ENCODE data around the gene MRPL34.

The MRPL34 gene

DNA sequence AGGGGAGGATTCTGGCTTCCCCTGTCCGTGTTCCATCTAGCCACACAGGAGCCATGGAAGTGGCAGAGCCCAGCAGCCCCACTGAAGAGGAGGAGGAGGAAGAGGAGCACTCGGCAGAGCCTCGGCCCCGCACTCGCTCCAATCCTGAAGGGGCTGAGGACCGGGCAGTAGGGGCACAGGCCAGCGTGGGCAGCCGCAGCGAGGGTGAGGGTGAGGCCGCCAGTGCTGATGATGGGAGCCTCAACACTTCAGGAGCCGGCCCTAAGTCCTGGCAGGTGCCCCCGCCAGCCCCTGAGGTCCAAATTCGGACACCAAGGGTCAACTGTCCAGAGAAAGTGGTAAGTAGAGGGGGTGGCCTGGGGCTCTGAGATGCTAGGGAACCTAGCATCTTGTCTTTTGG is 36.9 kb upstream of the MRPL34 start:
- TF ChIP-seq POLR2AphosphoS5 (IDR thresholded peaks at IDR 0.05; ENCODE audit: low read depth, low read length) (no peak), FOXP2 (optimal IDR thresholded peaks at IDR 0.05; ENCODE audit: borderline replicate concordance, extremely low read depth, extremely low read length, insufficient read depth) (no peak), SIN3A (IDR thresholded peaks at IDR 0.05; ENCODE audit: borderline replicate concordance, insufficient read depth, low read length) (no peak)
- TF ChIP-seq, protein P1, sequence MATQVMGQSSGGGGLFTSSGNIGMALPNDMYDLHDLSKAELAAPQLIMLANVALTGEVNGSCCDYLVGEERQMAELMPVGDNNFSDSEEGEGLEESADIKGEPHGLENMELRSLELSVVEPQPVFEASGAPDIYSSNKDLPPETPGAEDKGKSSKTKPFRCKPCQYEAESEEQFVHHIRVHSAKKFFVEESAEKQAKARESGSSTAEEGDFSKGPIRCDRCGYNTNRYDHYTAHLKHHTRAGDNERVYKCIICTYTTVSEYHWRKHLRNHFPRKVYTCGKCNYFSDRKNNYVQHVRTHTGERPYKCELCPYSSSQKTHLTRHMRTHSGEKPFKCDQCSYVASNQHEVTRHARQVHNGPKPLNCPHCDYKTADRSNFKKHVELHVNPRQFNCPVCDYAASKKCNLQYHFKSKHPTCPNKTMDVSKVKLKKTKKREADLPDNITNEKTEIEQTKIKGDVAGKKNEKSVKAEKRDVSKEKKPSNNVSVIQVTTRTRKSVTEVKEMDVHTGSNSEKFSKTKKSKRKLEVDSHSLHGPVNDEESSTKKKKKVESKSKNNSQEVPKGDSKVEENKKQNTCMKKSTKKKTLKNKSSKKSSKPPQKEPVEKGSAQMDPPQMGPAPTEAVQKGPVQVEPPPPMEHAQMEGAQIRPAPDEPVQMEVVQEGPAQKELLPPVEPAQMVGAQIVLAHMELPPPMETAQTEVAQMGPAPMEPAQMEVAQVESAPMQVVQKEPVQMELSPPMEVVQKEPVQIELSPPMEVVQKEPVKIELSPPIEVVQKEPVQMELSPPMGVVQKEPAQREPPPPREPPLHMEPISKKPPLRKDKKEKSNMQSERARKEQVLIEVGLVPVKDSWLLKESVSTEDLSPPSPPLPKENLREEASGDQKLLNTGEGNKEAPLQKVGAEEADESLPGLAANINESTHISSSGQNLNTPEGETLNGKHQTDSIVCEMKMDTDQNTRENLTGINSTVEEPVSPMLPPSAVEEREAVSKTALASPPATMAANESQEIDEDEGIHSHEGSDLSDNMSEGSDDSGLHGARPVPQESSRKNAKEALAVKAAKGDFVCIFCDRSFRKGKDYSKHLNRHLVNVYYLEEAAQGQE (IDR thresholded peaks at IDR 0.05; ENCODE audit: insufficient read depth in 1 of 2, low read depth in 2 of 2, low read length in 2 of 2): no peak

DNA sequence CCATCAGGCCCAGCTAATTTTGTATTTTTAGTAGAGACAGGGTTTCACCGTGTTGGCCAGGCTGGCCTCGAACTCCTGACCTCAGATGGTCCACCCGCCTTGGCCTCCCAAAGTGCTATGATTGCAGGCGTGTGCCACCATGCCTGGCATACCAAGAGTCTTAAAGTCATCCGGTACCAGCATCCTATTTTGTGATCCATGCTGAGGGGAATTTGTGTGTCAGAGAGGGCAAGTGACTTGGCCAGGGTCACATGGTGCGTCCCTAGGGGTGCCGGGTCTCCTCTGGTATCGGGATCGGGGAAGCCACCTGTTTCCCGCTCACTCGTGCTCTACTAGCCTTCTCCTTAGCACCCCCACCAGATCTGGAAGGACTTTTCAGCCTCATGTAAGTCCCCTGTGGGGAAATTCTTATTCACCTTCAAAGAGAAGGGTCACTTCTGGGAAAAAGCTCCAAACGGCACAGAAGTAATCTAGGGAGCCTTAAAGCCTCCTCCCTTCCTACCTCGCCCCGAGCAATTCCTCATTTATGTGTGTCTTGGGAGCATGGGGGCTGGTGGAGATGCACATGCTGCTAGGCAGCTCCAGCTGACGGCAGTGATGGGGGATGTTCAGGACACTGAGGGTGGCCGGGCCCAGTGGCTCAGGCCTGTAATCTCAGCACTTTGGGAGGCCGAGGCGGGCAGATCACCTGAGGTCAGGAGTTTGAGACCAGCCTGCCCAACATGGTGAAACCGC is 30.1 kb upstream of the MRPL34 start:
- TF ChIP-seq TAF1 (IDR thresholded peaks at IDR 0.05; ENCODE audit: borderline replicate concordance, insufficient read depth, low read length) (no peak), FOXP2 (optimal IDR thresholded peaks at IDR 0.05; ENCODE audit: borderline replicate concordance, extremely low read depth, extremely low read length, insufficient read depth) (no peak), POLR2AphosphoS5 (IDR thresholded peaks at IDR 0.05; ENCODE audit: low read depth, low read length) (no peak), SIN3A (IDR thresholded peaks at IDR 0.05; ENCODE audit: borderline replicate concordance, insufficient read depth, low read length) (no peak)
- TF ChIP-seq, protein P1 (IDR thresholded peaks at IDR 0.05; ENCODE audit: insufficient read depth in 1 of 2, low read depth in 2 of 2, low read length in 2 of 2): no peak

DNA sequence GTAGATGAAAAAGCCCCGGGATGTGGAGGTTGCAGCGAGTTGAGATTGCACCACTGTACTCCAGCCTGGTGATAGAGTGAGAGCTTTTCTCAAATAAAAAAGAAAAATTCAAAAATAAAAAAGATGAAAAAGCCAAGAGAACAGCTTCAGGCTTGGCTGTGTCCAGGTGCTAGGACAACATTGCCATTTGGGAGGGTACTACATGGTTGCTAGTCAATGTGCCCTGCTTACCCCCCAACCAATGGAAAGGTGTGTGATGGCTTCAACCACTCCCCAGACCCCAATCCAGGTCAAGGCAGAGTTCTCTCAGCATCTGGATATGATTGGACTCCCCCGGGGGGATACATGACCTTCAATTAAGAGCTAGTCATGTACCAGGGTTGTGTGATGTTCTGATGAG is 26.2 kb upstream of the MRPL34 start:
- TF ChIP-seq SIN3A (IDR thresholded peaks at IDR 0.05; ENCODE audit: borderline replicate concordance, insufficient read depth, low read length): no peak
- TF ChIP-seq TAF1 (IDR thresholded peaks at IDR 0.05; ENCODE audit: borderline replicate concordance, insufficient read depth, low read length): no peak
- TF ChIP-seq POLR2AphosphoS5 (IDR thresholded peaks at IDR 0.05; ENCODE audit: low read depth, low read length): no peak
- TF ChIP-seq FOXP2 (optimal IDR thresholded peaks at IDR 0.05; ENCODE audit: borderline replicate concordance, extremely low read depth, extremely low read length, insufficient read depth): no peak
- TF ChIP-seq, protein P1 (IDR thresholded peaks at IDR 0.05; ENCODE audit: insufficient read depth in 1 of 2, low read depth in 2 of 2, low read length in 2 of 2): no peak

DNA sequence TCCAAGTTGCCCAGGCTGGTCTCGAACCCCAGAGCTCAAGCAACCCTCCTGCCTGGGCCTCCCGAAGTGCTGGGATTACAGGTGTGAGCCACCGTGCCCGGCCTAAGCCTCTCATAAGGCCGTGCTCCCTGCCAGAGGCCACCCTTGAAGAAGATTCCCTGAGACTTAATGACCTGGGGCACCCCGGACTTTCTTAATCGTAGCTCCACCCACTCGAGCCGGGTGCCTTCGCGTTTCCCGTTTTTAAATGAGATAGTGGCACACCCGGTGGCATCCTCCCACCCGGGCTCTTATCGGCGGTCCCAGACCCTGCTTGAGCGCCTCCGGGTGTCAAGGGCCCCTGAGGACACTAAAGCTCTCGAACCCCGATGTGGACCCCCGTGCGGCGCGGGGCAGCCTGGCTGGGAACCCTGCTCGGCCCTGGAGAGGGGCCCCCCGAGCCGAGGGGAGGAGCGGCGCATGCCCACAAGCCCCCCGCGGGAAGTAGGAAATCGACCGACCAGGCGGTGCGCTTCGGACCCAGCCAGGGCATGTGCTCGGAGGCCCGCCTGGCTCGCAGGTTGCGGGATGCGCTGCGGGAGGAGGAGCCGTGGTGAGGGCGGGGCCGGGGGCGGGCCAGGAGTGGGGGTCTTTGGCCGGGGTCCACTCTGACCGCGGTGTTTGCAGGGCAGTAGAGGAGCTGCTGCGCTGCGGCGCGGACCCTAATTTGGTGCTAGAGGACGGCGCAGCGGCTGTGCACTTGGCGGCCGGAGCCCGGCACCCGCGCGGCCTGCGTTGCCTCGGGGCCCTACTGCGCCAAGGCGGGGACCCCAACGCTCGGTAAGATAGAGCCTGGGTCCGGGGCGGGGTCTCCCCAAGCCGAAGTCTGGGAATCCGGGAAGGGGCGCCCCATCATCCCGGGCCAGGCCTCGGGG is 24.0 kb upstream of the MRPL34 start, which contains the start of gene ANKLE1:
TSS of gene ANKLE1 (plus strand) at position 511 of the 914 bp plus-strand sequence. CDS start at position 531, 20 bp downstream.
- TF ChIP-seq SIN3A (IDR thresholded peaks at IDR 0.05; ENCODE audit: borderline replicate concordance, insufficient read depth, low read length): no peak
- TF ChIP-seq, protein P1 (IDR thresholded peaks at IDR 0.05; ENCODE audit: insufficient read depth in 1 of 2, low read depth in 2 of 2, low read length in 2 of 2): no peak
- no peak for TF ChIP-seq TAF1 (IDR thresholded peaks at IDR 0.05; ENCODE audit: borderline replicate concordance, insufficient read depth, low read length)
- no peak for TF ChIP-seq POLR2AphosphoS5 (IDR thresholded peaks at IDR 0.05; ENCODE audit: low read depth, low read length)
- no peak for TF ChIP-seq FOXP2 (optimal IDR thresholded peaks at IDR 0.05; ENCODE audit: borderline replicate concordance, extremely low read depth, extremely low read length, insufficient read depth)

Data from PFSK-1 (cell line).